ENCODE results near the gene PLEKHH2.

DNA sequence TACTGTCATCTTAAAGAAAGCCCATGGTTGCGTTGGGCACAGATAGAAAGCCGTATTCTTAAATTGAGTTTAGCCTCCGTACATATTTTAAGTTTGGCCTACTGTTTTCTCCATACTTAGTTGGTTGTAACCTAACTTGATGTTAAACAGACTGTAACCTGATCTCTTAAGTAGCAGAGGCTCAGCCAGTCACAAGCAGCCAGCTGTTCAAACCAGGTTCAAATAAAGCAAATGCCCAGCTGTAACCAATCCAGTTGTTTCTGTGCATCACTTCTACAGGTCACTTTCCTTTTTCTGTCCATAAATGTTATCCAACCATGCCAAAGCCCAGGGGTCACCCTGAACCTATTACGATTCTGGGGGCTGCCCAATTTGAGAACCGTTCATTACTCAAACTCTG lies 31.2 kb upstream of the PLEKHH2 start:
- TF ChIP-seq, protein P1, sequence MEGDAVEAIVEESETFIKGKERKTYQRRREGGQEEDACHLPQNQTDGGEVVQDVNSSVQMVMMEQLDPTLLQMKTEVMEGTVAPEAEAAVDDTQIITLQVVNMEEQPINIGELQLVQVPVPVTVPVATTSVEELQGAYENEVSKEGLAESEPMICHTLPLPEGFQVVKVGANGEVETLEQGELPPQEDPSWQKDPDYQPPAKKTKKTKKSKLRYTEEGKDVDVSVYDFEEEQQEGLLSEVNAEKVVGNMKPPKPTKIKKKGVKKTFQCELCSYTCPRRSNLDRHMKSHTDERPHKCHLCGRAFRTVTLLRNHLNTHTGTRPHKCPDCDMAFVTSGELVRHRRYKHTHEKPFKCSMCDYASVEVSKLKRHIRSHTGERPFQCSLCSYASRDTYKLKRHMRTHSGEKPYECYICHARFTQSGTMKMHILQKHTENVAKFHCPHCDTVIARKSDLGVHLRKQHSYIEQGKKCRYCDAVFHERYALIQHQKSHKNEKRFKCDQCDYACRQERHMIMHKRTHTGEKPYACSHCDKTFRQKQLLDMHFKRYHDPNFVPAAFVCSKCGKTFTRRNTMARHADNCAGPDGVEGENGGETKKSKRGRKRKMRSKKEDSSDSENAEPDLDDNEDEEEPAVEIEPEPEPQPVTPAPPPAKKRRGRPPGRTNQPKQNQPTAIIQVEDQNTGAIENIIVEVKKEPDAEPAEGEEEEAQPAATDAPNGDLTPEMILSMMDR (IDR thresholded peaks at IDR 0.05; ENCODE audit: borderline replicate concordance, extremely low read depth, low read length, poor library complexity, severe bottlenecking), result no peak
- TF ChIP-seq EZH2 (IDR thresholded peaks at IDR 0.05; ENCODE audit: borderline replicate concordance, low read depth, low read length, severe bottlenecking), result no peak

Data from DND-41 (cell line).